NCI-H187 treated with DMSO at 0.1 percent for 48 hours (cell line): Measurements from ENCODE around the gene CDH4.
"Not testable (repeated sequence)": the region's sequence is repeated elsewhere in the genome, so short reads cannot be mapped to it uniquely, and the experiment has no call there.

Experiments
- DNase-seq: peaks from one replicate; lab custom pipeline; 2025; lab: John Stamatoyannopoulos, UW

CDH4 gene

DNA sequence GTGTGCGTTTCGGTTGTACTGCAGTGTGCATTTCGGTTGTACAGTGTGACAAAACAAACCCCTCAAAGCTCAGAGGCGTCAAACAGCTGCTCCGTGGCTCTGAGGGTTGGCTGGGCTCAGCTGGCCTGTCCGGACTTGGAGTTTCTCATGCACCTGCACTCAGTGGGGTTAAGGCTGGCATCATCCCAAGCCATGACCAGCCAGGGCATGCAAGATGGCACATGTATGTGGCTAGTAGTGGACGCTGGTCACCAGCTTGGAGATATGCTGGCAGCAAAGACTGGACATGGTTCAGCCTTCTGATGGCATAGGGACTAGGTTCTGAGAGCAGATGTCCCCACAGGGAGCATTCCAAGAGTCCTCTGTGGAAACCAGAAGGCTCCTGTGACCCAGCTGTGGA, 187.2 kb downstream of the CDH4 start:
- no peak for DNase-seq

DNA sequence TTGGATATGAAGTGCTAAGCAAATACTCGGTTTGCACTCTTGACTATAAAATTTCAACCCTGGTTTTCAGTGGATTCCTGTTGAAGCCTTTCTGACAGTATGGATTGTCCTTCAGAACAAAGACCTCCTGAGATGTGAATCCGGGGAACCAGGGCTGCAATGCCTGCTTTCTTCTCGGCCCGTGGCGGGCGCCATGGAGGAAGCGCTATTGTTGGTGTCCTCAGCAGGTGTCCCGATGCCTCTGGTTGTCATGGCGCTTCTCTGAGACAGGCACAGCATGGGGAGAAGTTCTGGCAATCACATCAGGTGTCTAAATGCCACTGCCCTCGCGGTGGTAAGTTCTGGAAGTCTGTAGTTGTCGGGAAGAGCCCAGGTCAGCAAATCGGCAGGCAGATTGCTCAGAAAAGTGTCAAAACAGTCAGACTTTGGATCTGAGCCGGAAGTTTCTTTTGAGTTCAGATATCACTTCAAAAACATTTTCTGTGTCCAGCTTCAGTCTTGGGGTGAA, 188.5 kb downstream of the CDH4 start:
- DNase-seq: no peak

DNA sequence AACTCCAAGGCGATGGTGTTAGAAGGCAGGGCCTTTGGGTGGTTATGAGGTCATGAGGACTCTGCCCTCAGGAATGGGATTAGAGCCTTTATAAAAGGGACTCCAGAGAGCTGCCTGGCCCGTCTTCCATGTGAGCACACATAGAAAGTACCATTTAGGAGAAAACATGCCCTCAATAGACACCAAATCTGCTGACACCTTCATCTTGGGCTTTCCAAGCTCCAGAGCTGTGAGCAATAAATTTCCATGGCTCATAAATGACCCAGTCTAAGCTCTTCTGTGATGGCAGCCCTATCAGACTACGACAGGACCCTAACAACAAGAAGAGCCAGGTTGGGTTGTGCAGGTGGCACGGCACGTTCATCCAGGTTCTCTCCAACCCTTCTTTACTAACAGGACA, 189.5 kb downstream of the CDH4 start:
- no peak for DNase-seq

DNA sequence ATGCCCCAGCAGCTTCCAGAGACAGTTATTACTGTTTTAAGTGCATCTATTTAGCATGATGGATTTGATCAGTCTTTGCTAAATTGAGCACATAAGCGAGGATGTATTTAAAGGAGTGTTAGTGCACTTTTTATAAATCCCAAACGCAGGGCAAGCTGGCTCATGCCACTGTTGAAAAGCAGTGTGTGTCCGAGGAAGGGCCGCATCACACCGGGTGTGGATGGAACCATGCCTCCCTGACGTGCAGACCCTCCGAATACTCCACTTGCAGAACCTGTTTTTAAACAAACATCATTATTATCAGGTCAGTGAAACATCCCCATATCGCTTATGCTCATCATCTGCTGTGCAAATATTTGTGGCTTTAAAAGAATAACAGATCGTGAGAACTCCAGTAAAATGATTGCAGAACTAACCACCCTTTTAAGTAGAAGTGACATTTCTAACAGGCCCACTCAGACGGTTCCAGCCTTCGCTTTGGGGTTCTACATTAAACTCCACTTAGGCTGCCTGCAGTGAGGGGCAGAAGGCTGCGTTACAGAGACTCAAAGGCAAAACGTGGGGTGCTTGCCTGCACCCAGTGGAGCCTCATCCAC, 190.1 kb downstream of the CDH4 start:
- no peak for DNase-seq

DNA sequence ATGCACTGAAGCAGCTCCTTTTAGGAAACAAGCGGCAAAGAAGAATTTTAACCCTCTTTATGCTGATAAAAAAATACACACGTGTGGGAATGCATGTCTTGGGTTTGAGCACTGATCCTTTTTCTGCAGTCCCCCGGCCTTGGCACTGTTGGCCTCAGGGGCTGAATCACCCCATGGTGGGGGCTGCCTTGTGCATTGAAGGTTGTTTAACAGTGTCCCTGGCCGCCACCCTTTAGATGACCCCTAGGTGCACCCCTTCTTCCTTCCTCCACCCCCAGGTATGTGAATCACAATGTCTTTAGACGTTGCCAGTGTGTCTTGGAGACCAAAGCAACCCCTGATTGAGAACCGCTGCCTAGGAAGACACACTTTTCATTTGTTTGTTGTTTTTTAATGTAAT, 190.7 kb downstream of the CDH4 start:
- no peak for DNase-seq

DNA sequence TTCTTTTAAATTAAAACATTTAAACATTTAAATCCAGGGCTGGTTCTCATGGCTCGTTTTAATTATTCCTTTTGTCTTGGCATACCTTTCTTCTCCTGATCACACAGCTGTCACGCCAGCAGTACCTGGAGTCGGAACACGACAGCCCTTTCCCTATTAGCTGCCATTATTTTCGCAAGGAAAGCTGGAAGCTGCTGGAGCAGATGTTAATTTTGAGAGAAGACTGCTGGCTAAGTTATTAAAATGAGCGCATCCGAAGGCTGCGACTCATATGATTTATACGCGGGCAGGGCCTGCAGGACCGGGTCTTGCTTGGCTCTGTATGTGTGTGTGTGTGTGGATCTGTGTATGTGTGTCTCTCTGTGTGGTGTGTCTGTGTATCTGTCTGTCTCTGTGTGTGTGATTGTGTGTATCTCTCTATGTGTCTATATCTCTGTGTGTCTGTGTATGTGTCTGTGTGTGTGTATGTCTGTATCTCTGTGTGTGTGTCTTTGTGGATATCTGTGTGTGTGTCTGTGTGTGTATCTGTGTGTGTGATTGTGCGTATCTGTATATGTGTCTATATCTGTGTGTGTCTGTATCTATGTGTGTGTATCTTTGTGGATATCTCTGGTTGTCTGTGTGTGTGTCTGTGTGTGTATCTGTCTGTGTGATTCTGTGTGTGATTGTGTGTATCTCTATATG, 191.5 kb downstream of the CDH4 start:
- no peak for DNase-seq

DNA sequence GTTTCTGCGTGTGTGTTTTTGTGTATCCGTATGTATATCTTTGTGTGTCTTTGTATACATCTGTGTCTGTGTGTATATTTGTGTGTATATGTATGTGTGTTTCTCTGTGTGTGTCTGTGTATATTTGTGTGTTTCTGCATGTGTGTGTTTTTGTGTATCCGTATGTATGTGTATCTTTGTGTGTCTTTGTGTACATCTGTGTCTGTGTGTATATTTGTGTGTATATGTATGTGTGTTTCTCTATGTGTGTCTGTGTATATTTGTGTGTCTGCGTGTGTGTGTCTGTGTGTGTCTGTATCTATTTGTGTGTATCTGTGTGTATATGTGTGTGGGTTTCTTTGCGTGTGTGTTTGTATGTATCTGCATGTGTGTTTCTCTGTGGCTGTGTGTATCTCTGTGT, 192.6 kb downstream of the CDH4 start:
- no peak for DNase-seq

DNA sequence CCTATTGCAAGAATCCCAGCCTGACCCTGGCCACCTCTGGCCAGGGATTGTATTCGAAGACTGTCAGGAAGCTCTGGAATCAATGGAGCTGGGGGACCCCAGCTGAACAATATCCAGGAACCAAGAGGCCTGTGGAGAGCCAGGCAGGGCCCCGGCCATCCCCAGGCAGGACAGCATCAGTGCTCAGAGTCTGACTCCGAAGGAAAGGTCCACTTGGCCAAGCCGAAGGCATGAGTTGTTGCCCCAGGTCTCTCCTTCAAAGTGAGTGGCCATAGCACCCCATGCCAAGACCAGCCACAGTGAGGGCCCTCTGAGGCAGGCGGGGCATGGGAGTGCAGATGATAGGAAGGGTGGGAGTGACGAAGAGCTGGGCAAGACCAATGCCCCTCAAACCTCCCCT, 193.1 kb downstream of the CDH4 start:
- no peak for DNase-seq

DNA sequence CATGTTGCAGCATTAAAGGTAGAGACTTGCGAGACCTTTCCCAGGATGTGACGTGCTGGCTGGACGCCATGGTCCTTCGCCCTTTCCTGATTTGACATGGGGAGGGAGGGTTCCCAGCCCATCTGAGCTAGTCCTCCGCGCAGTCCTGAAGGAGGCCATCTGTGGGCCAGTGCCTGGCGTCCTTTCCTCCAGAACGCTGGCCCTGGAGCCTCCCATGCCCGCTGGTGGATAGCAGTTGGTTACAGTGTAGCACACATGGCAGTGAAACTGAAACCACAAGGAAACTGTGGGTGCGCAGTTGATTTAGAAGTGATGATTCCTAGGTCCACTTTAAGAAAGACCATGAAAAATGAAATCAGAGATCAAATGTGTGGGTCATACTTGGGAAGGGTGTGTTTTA, 193.7 kb downstream of the CDH4 start:
- no peak for DNase-seq

DNA sequence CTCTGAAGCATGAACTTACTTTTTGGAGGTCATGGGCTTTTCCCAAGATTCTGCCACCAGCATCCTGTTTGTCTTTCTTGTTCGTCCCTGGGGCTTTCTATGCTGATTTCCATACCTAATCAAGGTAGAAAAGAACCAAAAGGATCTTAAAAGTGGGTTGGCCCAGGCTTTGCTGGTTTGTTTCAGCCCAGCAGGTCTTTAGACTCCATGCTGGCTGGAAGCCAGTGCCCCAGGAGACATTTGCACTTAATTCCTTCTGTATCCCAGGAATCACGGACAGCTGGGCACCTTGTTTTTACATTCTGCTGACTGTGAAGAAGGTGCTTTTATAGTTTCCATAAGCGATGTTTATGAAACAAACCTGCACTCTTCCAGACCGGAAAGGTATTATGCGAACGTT, 195.9 kb downstream of the CDH4 start:
- no peak for DNase-seq

DNA sequence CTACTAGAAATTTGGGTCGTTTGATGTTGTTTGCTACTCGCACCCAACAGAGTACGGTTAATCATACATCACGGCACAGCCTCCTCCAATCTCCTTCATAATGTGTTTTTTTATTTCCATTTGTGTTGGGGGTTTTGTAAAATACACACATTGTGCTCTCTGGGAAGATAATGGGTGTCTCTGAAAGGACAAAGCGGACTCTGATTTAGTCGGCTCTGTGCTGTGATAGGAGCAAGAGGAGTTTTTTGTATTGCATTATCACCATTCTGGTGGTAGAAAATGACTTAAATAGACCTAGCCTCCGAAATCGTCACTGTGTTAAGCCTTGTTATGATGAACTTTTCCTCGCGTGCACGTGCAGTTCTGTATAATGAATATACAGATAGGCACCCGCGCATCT, 196.3 kb downstream of the CDH4 start:
- no peak for DNase-seq

DNA sequence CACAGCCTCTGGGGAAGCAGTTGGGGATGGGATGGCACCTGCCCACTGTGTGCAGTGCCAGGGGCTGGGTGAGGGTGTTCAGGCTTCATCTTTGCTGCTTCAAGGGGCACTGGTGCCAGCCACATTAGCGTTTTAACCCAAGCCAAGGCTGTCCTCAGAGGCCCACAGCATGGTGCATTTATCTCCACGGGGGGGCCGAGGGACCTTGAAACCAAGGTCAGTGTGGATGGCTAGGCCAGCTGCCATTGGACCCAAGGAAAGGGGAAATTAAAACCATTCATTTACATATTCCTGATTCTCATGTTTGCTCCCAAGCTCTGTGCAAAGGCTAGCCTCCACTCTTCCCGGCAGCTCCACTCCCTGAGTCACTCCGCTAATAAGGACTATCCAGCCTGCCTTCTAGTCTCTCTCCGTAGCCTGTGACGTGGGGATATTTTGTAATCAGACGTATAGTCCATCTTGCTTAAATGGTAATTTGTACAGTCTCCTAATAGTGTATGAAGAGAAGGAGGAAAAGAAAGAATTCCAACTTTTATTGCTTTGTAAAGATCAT, 197.1 kb downstream of the CDH4 start:
- DNase-seq: no peak

DNA sequence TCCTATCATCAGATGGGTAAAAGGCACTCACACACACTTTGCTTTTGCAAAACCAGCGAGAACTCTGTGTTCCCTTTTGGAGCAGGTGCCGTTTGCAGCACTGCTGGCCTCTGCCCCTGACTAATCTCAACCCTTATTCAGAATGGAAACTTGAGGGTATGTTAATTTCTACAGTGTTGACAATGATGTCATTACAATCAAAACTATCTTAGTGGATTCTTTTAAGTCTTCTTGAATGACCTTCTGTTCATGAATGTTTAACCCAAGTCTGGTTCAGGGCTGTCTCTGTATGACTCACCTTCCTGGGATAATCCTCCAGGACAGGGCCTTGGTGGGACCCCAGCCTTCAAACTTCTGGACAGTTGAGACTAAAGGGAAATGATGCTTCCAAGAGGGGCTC, 197.9 kb downstream of the CDH4 start:
- no peak for DNase-seq

DNA sequence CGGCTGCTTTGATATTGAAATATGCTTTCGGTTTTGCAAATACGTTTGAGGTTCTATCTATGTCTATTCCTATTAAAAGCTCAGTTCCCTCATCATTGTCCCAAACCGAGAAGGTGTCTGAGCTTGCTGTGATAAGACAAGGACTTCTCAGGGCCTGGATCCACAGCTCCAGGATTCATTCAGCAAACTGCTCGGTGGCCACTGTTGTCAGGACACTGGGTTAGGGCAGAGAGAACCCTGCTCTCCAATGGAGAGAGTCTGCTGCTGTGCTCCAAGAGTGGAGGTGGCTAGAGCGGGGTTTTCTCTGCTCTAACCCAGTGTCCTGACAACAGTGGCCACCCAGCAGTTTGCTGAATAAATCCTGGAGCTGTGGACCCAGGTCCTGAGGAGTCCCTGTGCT, 198.5 kb downstream of the CDH4 start:
- DNase-seq: no peak

DNA sequence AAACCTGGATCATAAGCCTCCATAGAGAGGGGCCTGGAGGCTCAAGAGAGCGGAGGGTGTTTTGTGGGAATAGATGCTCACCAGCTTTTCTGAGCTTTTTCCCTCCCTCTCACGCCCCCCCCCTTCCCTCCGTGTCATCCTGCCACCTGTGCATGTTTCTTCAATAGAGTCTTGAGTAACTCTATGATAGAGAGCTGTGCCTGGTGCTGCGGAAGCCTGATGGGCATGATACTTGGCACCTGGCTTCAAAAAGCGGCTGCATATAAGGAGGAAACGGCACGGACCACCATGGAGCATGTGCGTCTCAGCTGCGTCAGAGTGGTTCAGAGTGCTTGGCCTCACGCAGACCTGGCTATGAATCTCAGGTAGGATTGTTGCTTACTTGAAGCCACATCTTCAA, 198.9 kb downstream of the CDH4 start:
- DNase-seq: no peak

DNA sequence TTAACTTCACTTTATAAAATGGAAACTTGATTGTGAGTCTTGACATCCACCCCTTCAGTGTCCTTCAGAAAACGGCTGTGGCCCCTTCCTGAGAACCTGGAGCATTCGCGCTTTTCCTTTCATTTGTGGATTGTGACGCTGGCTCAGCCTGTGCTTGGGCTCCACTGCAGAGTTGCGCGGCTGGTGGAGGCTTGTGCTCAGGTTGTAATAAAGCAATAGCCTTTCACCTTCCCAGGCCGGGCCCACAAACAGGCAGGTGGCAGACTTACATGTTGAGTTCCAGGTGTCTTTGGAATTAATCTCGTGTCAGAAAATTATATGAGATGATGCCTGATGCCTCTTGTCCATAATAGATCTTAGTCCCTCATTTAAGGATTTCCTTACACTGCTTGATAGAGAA, 199.9 kb downstream of the CDH4 start:
- DNase-seq: no peak

DNA sequence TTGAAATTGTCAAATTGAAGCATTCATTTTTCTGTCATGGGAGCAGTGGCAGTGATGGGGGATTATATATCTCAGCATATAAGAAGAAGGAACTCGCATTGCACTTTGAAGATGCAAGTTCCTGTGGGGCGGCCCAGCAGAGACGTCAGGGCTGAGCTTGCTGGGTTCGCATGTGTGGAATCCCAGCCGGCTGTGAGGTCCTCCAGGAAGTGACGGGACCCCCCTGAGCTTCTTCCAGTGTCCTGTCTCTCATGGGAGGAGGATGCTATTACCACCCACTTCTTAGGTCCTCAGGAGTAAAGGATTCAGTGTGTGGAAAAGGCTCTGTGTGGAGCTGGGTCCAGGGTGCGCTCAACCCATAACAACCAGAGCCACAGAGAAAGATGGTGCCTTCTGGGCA, 201.2 kb downstream of the CDH4 start:
- DNase-seq: no peak

DNA sequence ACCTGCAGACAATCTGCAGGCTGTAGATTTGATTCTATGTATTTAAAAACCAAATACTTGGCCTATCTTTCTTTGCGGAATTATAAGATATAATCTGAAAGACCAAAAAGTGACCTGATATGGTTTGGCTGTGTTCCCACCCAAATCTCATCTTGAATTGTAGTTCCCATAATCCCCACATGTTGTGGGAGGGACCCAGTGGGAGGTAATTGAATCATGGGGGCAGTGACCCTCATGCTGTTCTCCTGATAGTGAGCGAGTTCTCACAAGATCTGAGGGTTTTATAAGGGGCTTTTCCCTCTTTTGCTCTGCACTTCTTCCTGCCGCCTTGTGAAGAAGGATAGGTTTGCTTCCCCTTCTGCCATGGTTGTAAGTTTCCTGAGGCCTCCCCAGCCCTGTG, 201.6 kb downstream of the CDH4 start:
- not testable (repeated sequence) for DNase-seq

DNA sequence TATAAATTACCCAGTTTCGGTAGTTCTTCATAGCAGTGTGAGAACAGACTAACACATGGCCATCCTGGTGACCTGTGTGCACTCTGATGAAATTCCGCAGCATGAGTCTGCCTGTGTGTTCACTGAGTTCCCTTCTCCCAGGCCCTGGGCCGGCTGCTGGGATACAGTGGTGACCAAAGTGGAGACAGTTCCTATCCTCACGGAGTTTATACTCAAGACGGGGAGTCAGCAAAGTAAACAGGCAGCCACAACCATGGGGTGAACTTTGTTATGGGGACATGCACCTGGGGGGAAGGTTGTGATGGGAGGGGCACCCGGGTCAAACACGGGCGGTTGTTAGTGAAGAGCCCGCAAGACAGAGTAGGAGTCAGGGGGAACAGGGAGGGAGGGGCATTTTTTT, 202.0 kb downstream of the CDH4 start:
- no peak for DNase-seq

DNA sequence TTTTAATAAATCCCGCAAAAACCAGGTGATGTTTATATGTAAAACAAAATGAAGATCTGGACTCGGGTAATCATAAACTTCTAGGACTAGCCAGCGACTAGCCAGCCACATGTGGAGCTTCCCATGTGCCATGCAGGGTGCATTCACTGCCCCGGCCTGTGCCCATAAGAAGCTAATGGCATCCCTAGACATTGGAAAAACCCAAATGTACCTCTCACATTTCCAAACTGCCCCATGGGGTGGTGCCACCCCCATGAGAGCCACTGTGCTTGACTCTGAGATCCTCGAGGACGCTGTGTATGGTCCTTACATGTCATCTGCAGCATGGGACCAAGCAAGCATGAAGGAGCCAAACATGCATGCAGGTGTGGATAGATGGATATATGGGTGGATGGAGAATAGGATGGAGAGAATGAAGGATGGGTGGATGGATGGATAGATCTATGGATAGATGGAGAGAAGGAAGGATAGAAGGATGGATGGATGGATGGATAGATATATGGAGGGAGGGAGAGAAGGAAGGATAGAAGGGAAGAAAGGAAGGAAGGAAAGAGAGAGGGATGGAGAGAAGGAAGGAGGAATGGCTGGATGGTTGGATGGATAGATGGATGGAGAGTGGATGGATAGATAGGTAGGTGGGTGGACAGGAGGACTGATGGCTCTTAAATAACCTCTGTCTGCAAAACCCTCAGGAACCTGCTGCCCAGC, 203.6 kb downstream of the CDH4 start:
- no peak for DNase-seq

DNA sequence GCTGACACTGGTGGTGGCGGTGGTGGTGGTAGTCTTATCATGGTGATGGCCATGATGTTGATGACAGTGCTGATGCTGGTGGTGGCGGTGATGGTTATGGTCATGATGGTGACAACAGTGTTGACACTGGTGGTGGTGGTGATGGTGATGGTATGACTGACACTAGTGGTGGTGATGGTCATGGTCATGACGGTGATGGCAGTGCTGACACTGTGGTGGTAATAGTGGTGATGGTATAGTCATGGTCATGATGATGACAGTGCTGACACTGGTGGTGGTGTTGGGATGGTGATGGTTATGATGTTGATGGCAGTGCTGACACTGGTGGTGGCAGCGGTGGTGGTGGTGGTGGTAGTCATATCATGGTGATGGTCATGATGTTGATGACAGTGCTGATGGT, 205.7 kb downstream of the CDH4 start:
- DNase-seq: no peak

DNA sequence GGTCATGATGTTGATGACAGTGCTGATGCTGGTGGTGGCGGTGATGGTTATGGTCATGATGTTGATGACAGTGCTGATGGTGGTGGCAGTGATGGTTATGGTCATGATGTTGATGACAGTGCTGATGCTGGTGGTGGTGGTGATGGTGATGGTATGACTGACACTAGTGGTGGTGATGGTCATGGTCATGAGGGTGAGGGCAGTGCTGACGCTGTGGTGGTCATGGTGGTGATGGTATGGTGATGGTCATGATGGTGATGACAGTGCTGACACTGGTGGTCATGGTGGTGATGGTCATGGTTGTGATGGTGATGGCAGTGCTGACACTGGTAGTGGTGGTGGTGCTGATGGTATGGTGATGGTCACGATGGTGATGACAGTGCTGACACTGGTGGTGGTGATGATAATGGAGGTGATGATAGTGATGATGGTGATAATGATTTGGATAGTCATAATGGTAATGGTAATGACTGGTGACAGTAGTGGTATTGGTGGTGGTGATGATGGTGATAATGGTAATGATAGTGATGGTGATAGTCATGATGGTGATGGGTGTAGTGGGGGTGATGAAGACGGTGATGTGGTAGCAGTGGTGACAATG, 206.2 kb downstream of the CDH4 start:
- no peak for DNase-seq

DNA sequence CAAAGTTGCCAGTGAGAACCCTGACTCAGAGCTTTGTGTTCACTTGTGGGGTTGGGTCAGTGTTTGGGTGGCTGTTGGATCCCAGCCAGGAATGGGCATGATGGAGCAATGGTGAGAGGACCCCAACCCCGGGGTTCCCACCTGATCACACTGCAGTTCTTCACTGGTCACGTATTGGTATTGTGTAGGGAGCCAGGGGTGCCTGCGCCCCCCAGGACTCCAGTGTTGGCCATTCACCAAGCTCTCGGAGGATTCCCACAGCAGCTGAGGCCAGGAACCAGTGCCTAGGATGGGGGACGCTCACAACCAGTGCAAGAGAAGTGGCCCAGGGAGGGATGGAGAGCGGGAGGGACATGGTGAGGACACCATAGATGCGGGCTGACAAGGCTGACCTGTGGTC, 207.2 kb downstream of the CDH4 start:
- no peak for DNase-seq
